CD4-positive, alpha-beta T cell treated with Interleukin-1 beta for 1 hour (primary cell): ENCODE measurements around the gene SULT6B1.

Experiments
- DNase-seq, 2 donors: peaks; one replicate each; pipeline ENCODE4 v3.0.0-alpha.2; 2020 to 2022

SULT6B1 gene

DNA sequence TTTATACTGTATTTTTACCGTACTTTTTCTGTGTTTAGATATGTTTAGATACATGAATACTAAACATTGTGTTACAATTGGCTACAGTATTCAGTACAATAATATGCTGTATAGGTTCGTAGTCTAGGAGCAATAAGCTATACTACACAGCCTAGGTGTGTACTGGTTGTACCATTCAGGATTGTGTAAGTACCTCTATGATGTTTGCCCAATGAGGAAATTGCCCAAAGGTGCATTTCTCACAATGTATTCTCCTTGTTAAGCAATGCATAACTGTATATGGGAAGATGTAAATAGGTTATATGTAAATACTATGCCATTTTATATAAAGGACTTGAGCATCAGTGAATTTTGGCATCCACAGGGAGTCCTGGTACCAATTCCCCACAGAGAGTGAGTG, 42.4 kb downstream of the SULT6B1 start:
- DNase-seq: no peak

DNA sequence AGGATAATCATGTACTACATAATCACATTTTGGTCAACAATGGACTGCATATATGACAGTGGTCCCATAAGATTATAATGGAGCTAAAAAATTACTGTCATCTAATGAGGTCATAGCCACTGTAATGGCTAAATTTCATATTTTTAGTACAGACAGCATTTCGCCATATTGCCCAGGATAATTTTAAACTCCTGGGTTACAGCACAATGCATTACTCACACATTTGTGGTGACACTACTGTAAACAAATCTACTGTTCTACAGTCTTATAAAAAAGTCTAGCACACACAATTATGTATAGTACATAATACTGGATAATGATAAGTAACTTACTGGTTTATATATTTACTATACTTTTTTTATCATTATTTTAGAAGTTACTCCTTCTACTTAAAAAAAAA, 44.5 kb downstream of the SULT6B1 start:
- DNase-seq: no peak

- DNase-seq: no peak
These were observed 45.9 kb downstream of the SULT6B1 start for GRCh38 chr2:37142546-37142945.

DNA sequence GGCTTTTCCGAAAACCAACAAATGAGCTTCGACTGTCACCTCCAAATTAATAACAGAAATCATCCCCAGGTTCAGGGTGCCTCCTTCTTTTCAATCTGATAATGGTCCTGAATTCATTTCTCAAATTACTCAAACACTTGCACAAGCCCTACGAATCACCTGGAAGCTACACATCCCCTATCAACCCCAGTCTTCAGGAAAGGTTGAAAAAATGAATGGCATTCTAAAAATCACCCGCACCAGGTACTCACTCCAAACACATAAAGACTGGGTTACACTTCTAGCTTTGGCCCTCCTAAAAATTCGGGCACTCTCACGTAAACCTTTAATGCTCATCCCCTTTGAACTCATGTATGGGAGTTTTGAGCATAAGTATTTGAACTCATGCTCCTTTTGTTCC, 55.6 kb downstream of the SULT6B1 start:
- DNase-seq: no peak

- DNase-seq: no peak
These were observed 63.1 kb downstream of the SULT6B1 start for GRCh38 chr2:37125416-37125815.

- no peak for DNase-seq
These were observed 69.3 kb downstream of the SULT6B1 start for GRCh38 chr2:37119157-37119556.
